GM12878 (cell line): ENCODE results near the gene YIF1A. TPM values are rescaled to one million over a fixed set of nuclear protein-coding genes. Genes with fewer than 3 reads are reported as not detected.

Source experiments
- ATAC-seq: fragments of 200-7000 bp; cut with Tn5 transposase; 3 replicates; pipeline ENCODE4 v1.9.1; 2020; ENCODE audit warnings: mild to moderate bottlenecking, moderate library complexity
- BruUV-seq: library from RNA; stranded (reverse); fragments of 400-500 nt; replicated peaks from 2 replicates; lab custom pipeline; 2021; lab: Mats Ljungman, UMichigan
- CTCF ChIA-PET: fragments of 300-600 bp; sonication (Branson Sonifier 250); formaldehyde crosslinking; extraction: SDS; loops from one replicate; lab custom pipeline; 2021; ENCODE audit warnings: inconsistent platforms; lab: Yijun Ruan, JAX
- POLR2A ChIA-PET: fragments of 350-600 bp; formaldehyde crosslinking; extraction: SDS; loops from one replicate; lab custom pipeline; 2021; ENCODE audit warnings: inconsistent platforms; lab: Charles Lee
- RAD21 ChIA-PET: fragments of 300-600 bp; sonication (Branson Sonifier 250); formaldehyde crosslinking; loops from one replicate; lab custom pipeline; 2023; ENCODE audit warnings: antibody characterized with exemption; ENCODE audit not compliant: unreplicated experiment; lab: Charles Lee
- SMC1A ChIA-PET: fragments of 300-600 bp; sonication (Branson Sonifier 250); formaldehyde crosslinking; loops from one replicate; lab custom pipeline; 2023; ENCODE audit not compliant: unreplicated experiment, uncharacterized antibody; lab: Charles Lee
- DNase-seq: peaks from one replicate; pipeline ENCODE4 v3.0.0-alpha.2; 2011; ENCODE audit warnings: low read depth, low spot score
- FAIRE-seq: peaks from 3 replicates; lab custom pipeline; 2011; peaks lifted over from hg19 to GRCh38; lab: Jason Lieb, UNC
- H2AFZ ChIP-seq: 2 replicates; pipeline ENCODE4 v1.6.0; 2011; ENCODE audit warnings: low read depth, low read length, control low read depth; ENCODE audit not compliant: control insufficient read depth
- H3K27ac ChIP-seq: 2 replicates; pipeline ENCODE4 v1.5.1; 2011; ENCODE audit warnings: control low read depth; ENCODE audit not compliant: control insufficient read depth, insufficient read depth
- H3K27me3 ChIP-seq, 2 experiments: replicated peaks in 1 of 2; 2 replicates each; pipeline versions ENCODE4 v1.6.0 to v1.6.1; 2011; ENCODE audit warnings: low read length in 1 of 2; ENCODE audit not compliant: control insufficient read depth in 2 of 2, insufficient read depth in 2 of 2
- H3K36me3 ChIP-seq, 2 experiments: 2 replicates each; pipeline ENCODE4 v1.5.1; 2011; ENCODE audit warnings: low read length in 1 of 2; ENCODE audit not compliant: control insufficient read depth in 2 of 2, insufficient read depth in 2 of 2
- H3K4me1 ChIP-seq: 2 replicates; pipeline ENCODE4 v1.6.1; 2011; ENCODE audit warnings: mild to moderate bottlenecking, low read length, moderate library complexity, mixed read lengths; ENCODE audit not compliant: control insufficient read depth, insufficient read depth
- H3K4me2 ChIP-seq: 2 replicates; pipeline ENCODE4 v1.6.0; 2011; ENCODE audit warnings: control low read depth; ENCODE audit not compliant: control insufficient read depth, insufficient read depth
- H3K4me3 ChIP-seq: fragments of 200-600 bp; sonication (generic); 2 replicates; pipeline ENCODE4 v1.5.1; 2016
- H3K79me2 ChIP-seq: 2 replicates; pipeline ENCODE4 v1.6.0; 2011; ENCODE audit warnings: low read length; ENCODE audit not compliant: control insufficient read depth, insufficient read depth
- H3K9ac ChIP-seq: 2 replicates; pipeline ENCODE4 v1.8.0; 2011; ENCODE audit warnings: low read length, control low read depth, mixed read lengths; ENCODE audit not compliant: control insufficient read depth, insufficient read depth
- H3K9me3 ChIP-seq: replicated peaks from 3 replicates; pipeline ENCODE4 v1.5.1; 2011; ENCODE audit warnings: mild to moderate bottlenecking, low read length; ENCODE audit not compliant: control insufficient read depth, insufficient read depth
- H4K20me1 ChIP-seq: 2 replicates; pipeline ENCODE4 v1.6.0; 2011; ENCODE audit not compliant: control insufficient read depth, insufficient read depth
- CEBPZ ChIP-seq: fragments of 150-350 bp; IDR thresholded peaks from 2 replicates; pipeline ENCODE4 v1.6.1; 2016; ENCODE audit warnings: low read depth, low read length
- EED ChIP-seq: sonication (generic); IDR thresholded peaks from 2 replicates; pipeline ENCODE4 v1.6.1; 2016; ENCODE audit warnings: antibody characterized with exemption, low read depth
- IKZF1 ChIP-seq: fragments of 450-650 bp; conservative IDR thresholded peaks from 2 replicates; pipeline ENCODE4 v1.6.1; 2017; ENCODE audit warnings: antibody characterized with exemption, mild to moderate bottlenecking
- IRF5 ChIP-seq: fragments of 450-650 bp; IDR thresholded peaks from 2 replicates; pipeline ENCODE4 v1.6.1; 2017; ENCODE audit warnings: borderline replicate concordance
- MYB ChIP-seq: fragments of 150-350 bp; IDR thresholded peaks from 2 replicates; pipeline ENCODE4 v1.6.1; 2014; ENCODE audit warnings: mild to moderate bottlenecking, low read depth, low read length, borderline replicate concordance
- RAD51 ChIP-seq: fragments of 450-650 bp; IDR thresholded peaks from 2 replicates; pipeline ENCODE4 v1.6.1; 2016; ENCODE audit warnings: moderate library complexity, mild to moderate bottlenecking, inconsistent platforms
- STAT3 ChIP-seq: IDR thresholded peaks from 2 replicates; pipeline ENCODE4 v1.6.1; 2011; ENCODE audit warnings: low read depth, low read length, improper control_type of control experiment
- TBL1XR1 ChIP-seq: IDR thresholded peaks from 2 replicates; pipeline ENCODE4 v1.6.1; 2012; ENCODE audit warnings: low read depth, low read length, improper control_type of control experiment
- USF2 ChIP-seq: IDR thresholded peaks from 2 replicates; pipeline ENCODE4 v1.6.1; 2011; ENCODE audit warnings: low read depth, low read length, improper control_type of control experiment, borderline replicate concordance
- WGBS: methylation state at CpG from one replicate; pipeline ENCODE4 v1.1.6; 2016; ENCODE audit warnings: low lambda C conversion rate; ENCODE audit not compliant: insufficient replicate concordance, insufficient coverage; ENCODE audit errors: missing lambda C conversion rate; 5-methylcytosine and 5-hydroxymethylcytosine counted together
- in situ Hi-C: fragments of 300-500 bp; cut with MboI; formaldehyde crosslinking; loops from 9 replicates; pipeline ENCODE4 v1.14.3; 2018; ENCODE audit warnings: mixed read lengths
- intact Hi-C: fragments of 100-400 bp; cut with micrococcal nuclease; formaldehyde crosslinking; loops from one replicate; pipeline ENCODE4 v1.14.2; 2022; ENCODE audit not compliant: unreplicated experiment
- polyA plus RNA-seq, 11 experiments: library from polyadenylated mRNA; depleted of rRNA in 4 of 11; unstranded in 6 of 11; stranded (reverse) in 5 of 11; fragments of >200 nt; fragmentation: Nextera tagmentation in 4 of 11; fragmentation: Illumina TruSeq in 1 of 11; extraction: Ambion mirVana in 4 of 11; extraction: Trizol in 1 of 11; gene quantifications; 1 replicate in 1 of 11; 2 replicates in 10 of 11; pipeline versions ENCODE4 v1.2.1 to v1.2.3, GENCODE V29; 2011 to 2016; ENCODE audit warnings: inconsistent platforms in 2 of 11, missing spikeins in 2 of 11, low read depth in 1 of 11
- total RNA-seq, 4 experiments: library from RNA; depleted of rRNA in 3 of 4; stranded (reverse); fragments of >200 nt in 3 of 4; fragmentation: Illumina TruSeq in 1 of 4; extraction: Trizol in 1 of 4; gene quantifications; 2 replicates each; pipeline versions ENCODE4 v1.2.1 to v1.2.3, GENCODE V29; 2013 to 2021

Gene YIF1A
- total and polyA plus RNA-seq, 10 of the 15 experiments (the other 5 are each of a cell fraction or from before 2014, with no cell fraction given): 6.6 to 128 (median 71.7) TPM

- no peak overlapping the region for H3K9ac ChIP-seq
- no peak overlapping the region for H3K4me2 ChIP-seq
- H4K20me1 ChIP-seq: no peaks in the 10 kb centered on the region
- no peak for DNase-seq
- no peak for ATAC-seq
- H2AFZ ChIP-seq: no peak overlapping the region
- no peak overlapping the region for H3K4me3 ChIP-seq
- POLR2A ChIA-PET: interaction anchor here (0.7 to 1.4 kb wide), 2 partner anchors 10 to 338 kb away, joined by 3 to 5 read pairs; no protein-coding TSS in a partner anchor
- intact Hi-C loops: no loop called here
- CTCF ChIA-PET: interaction anchor here (0.5 to 3.3 kb wide), 5 partner anchors 9 to 51 kb away, joined by 3 to 19 read pairs (median 6); no protein-coding TSS in a partner anchor
- no peaks in the 10 kb centered on the region for H3K9me3 ChIP-seq
- RAD21 ChIA-PET: interaction anchor here (1.5 kb wide), 1 partner anchor 9 kb away, joined by 4 read pairs; no protein-coding TSS in a partner anchor
- peaks cover 20 to 32% of the 10 kb centered on the region in 2 experiments for H3K36me3 ChIP-seq
- no TSS peak for BruUV-seq
- in situ Hi-C loops: no loop called here
- peaks cover 11% of the 10 kb centered on the region for H3K4me1 ChIP-seq
- no peak overlapping the region for H3K27ac ChIP-seq
- SMC1A ChIA-PET: no interaction called here
- TF ChIP-seq EED (no peak), IRF5 (no peak), STAT3 (no peak)
- TF ChIP-seq, all 136 proteins: peak for 0
- FAIRE-seq: no peak
- no peaks in the 10 kb centered on the region for H3K27me3 ChIP-seq
- 100% methylated on average over 2 of the region's 2 CpGs for WGBS
- peaks cover 27% of the 10 kb centered on the region for H3K79me2 ChIP-seq
These were observed 16.3 kb downstream of the YIF1A start for GRCh38 chr11:66272596-66272995.

- no peak overlapping the region for H3K4me3 ChIP-seq
- no peak overlapping the region for H3K27ac ChIP-seq
- in situ Hi-C loops (no loop called here), intact Hi-C loops (no loop called here)
- no peak overlapping the region for H2AFZ ChIP-seq
- ChIA-PET POLR2A (interaction anchor here (0.6 to 0.7 kb wide), 4 partner anchors 26 to 339 kb away, joined by 3 read pairs; no protein-coding TSS in a partner anchor), SMC1A (interaction anchor here (1.2 to 1.6 kb wide), 2 partner anchors 9 to 17 kb away, joined by 3 read pairs; partner anchors contain the start of gene YIF1A), RAD21 (interaction anchor here (1.5 kb wide), 1 partner anchor 10 kb away, joined by 4 read pairs; no protein-coding TSS in a partner anchor), CTCF (interaction anchor here (0.6 to 3.3 kb wide), 6 partner anchors 9 to 105 kb away, joined by 3 to 19 read pairs (median 5); no protein-coding TSS in a partner anchor)
- no peak for DNase-seq
- H3K27me3 ChIP-seq: no peaks in the 10 kb centered on the region
- FAIRE-seq: no peak
- no peak overlapping the region; the same call in 1 of the 2 replicates for H3K4me2 ChIP-seq
- BruUV-seq: TSS peak; percentile 15
- no peaks in the 10 kb centered on the region for H4K20me1 ChIP-seq
- H3K9me3 ChIP-seq: no peaks in the 10 kb centered on the region
- H3K9ac ChIP-seq: no peak overlapping the region
- TF ChIP-seq RAD51 (no peak), CEBPZ (no peak), IKZF1 (no peak), MYB (no peak), USF2 (no peak), TBL1XR1 (no peak)
- no peak for ATAC-seq
- H3K79me2 ChIP-seq: peaks cover 27% of the 10 kb centered on the region
- H3K36me3 ChIP-seq: peaks cover 20 to 32% of the 10 kb centered on the region in 2 experiments
- peaks cover 11% of the 10 kb centered on the region for H3K4me1 ChIP-seq
- WGBS: 92% methylated on average over 7 of the region's 7 CpGs
These were observed 17.1 kb downstream of the YIF1A start for GRCh38 chr11:66271816-66272215.
